Measurements from ENCODE around the gene POLR1E.

Gene POLR1E

DNA sequence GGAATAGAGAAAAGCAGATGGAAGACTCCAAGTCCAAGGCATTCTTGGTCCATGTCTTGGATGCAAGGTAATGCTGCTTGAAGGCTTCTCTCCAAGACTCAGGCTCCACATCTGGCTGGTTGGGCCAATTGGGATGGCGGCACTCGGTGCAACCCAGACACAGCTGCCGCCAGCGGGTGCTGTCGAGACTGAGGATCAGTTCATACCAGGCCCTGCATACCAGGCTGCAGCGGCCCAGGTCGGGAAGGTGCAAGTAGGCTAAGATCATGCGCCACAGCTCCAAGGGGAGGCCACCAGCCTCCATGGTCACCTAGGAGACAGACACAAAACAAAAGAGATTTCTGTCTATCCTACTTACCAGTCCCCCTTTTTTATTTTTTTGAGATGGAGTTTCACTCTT lies 55.7 kb downstream of the POLR1E start:
- no peak for DNase-seq

DNA sequence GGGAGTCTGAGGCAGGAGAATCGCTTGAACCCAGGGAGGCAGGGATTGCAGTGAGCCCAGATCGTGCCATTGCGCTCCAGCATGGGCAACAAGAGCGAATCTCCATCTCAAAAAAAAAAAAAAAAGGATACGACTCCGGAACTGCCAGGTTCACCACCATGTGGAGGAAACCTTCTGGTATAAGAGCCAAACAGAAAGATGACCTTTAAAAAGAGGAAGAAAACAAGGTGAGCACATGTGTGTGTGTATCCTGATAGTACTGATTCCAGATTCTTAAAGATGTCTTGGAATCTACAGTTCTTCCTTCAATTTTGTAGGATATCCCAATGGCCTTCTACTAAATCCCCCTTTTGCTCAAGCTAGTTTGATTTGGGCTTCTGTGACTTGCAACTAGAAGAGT lies 56.7 kb downstream of the POLR1E start:
- DNase-seq, result no peak

DNA sequence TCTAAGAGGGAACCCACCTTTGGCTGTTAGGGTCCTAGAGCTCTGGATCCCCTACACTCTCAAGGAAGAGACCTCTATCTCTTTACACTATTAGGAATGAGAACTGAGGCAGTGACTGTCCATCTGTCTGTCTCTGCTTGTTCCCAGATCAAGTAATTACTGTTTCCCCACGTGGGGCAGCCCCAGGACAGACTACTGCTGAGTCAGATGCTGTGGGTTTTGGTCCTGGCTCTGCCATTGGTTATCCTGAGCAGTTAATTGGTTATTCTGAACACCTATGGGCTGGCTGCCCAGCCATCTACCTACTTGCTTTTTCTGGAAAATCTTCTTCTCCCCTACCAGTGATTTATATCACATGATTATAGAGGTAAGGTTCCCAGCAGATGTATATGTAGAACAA lies 57.1 kb downstream of the POLR1E start:
- no peak for DNase-seq

DNA sequence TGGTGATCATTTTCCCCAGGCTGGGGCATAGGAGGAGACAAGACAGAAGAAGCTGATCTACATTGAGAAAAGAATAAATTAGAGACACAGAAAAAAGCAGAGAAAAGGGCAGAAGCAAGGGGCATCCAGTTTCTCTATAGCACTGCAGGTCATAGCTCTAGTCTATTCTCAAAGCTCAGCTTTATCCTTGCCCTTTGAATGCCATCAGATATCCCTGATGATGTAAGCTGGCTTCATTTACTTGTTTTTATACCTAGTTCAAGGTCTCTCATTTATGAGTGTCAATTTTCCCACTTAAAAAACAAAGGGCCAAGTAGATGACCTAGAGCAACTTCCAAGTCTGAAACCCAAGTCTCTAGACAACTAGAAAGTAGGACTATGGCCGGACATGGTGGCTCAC lies 57.7 kb downstream of the POLR1E start:
- DNase-seq, result no peak

DNA sequence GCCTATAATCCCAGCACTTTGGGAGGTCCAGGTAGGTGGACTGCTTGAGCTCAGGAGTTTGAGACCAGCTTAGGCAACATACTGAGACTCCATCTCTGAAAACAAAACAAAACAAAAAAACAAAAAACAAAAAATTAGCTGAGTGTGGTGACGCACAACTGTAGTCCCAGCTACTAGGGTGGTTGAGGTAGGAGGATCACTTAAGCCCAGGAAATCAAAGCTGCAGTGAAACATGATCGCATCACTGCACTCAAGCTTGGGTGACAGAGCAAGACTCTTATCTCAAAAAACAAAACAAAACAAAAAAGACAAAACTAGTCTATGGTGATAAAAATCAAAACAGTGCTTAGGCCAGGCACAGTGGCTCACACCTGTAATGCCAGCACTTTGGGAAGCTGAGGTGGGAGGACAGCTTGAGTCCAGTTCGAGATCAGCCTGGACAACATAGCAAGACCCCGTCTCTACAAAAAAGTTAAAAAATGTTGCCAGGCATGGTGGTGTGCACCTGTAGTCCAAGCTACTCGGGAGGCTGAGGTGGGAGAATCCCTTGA lies 61.7 kb downstream of the POLR1E start:
- DNase-seq, result no peak

DNA sequence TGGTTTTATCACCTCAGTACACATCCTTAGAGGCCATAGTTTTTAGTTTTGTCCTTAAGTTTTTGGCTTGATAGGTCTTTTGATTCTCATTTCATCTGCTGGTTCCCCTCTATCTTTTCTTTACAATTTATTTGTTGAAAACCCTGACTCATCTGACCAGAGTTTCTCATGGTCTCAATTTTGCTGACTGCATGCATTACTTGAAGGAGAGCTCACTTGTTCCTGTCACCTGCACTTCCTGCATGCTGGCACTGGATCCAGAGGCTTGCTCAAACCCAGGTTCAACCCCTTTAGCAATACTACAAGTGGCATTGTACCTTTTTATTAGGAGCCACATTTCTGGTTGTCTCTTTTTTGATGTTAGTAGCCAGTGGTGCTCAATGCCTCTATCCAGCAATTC lies 63.8 kb downstream of the POLR1E start:
- no peak for DNase-seq

DNA sequence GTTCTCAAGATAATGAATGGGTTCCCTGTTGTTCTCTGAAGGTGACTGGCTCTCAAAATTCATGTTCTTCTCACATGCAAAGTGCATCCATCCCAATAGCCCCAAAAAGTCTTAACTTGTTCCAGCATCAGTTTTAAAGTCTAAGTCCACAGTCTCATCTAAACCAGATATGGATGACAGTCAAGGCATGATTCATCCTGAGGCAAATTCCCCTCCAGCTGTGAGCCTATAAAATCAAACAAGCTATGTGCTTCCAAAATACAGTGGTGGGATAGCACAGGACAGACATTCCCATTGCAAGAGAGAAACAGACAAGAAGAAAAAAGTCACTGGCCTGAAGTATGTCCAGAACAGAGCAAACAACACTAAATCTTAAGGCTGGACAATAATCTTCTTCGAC lies 65.0 kb downstream of the POLR1E start:
- DNase-seq, result no peak

DNA sequence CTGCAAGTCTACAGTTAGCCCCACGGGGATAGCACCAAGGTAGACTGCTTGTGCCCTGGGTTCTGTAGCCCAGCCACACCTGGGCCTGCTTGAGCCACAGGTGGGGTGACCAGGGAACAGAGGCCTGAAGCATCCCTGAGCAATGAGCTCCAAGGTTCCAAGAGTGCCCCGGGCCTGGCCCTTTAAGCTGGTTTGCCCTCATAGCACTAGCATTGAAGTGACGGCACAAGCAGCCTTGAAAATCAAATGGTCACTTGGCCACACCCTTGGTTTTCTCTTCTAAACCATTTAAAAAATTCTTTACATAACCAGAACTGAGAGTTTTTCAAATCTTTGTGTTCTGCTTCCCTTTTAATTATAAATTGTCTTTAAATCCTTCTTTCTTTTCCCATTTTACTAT lies 65.7 kb downstream of the POLR1E start:
- DNase-seq, result no peak

DNA sequence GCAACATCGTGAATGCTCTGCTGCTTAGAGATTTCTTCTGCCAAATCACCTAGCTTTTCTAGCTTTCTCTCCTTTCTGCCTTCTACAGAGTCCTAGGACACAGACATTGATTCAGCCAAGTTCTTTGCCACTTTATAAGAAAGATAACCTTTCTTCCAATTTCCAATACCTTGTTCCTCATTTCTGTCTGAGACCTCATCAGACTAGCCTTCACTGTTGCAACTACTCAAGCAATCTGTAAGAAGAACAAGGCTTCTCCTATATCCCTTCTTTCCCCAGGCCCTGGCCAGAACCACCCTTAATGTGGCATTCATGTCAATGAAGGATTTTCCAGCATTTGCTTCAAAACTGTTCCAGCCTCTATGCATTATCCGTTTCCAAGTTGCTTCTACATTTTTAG lies 66.1 kb downstream of the POLR1E start:
- DNase-seq, result no peak
